K562 (cell line): ENCODE measurements around the gene GSTM1. TPM values are rescaled to one million over a fixed set of nuclear protein-coding genes. Genes with fewer than 3 reads are reported as not detected.

Source experiments
- EGR1 ChIP-seq: fragments of 450-650 bp; conservative IDR thresholded peaks from 2 replicates; pipeline ENCODE4 v1.6.1; 2017; ENCODE audit warnings: mild to moderate bottlenecking
- SRF ChIP-seq, 2 experiments: fragments of 250-450, 450-650 bp in 1 of 2; sonication (Bioruptor Pico) in 1 of 2; sonication (generic) in 1 of 2; formaldehyde crosslinking; IDR thresholded peaks; 2 replicates each; pipeline versions ENCODE4 v1.5.0 to v1.5.1; 2020 to 2022; ENCODE audit warnings: mild to moderate bottlenecking in 1 of 2, missing genetic modification reagents in 1 of 2
- ZNF436 ChIP-seq: fragments of 250-450, 450-650 bp; sonication (Bioruptor Pico); formaldehyde crosslinking; IDR thresholded peaks from 2 replicates; pipeline ENCODE4 v1.7.0; 2020; ENCODE audit warnings: mild to moderate bottlenecking
- polyA plus RNA-seq, 8 experiments: library from polyadenylated mRNA; depleted of rRNA in 4 of 8; stranded (reverse) in 5 of 8; unstranded in 3 of 8; fragments of >200 nt; fragmentation: Nextera tagmentation in 2 of 8; fragmentation: Illumina TruSeq in 1 of 8; extraction: Ambion mirVana in 2 of 8; extraction: Trizol in 1 of 8; gene quantifications; 2 replicates each; pipeline versions ENCODE4 v1.2.1 to v1.2.3, GENCODE V29; 2011 to 2014; ENCODE audit warnings: inconsistent platforms in 1 of 8, missing spikeins in 1 of 8
- total RNA-seq, 7 experiments: library from RNA; depleted of rRNA in 6 of 7; stranded (reverse); fragments of >200 nt in 6 of 7; fragmentation: Illumina TruSeq in 2 of 7; extraction: Trizol in 2 of 7; gene quantifications; 2 replicates each; pipeline versions ENCODE4 v1.2.1 to v1.2.3, GENCODE V29; 2011 to 2021; ENCODE audit warnings: low replicate concordance in 1 of 7
- TF ChIP-seq, protein P1 (sequence below): fragments of 450-650 bp; IDR thresholded peaks from 2 replicates; pipeline ENCODE4 v1.7.1; 2018; ENCODE audit warnings: mild to moderate bottlenecking, low read depth; ENCODE audit not compliant: partially characterized antibody
- TF ChIP-seq, protein P2 (sequence below): fragments of 450-650 bp; formaldehyde crosslinking; conservative IDR thresholded peaks from 2 replicates; pipeline ENCODE4 v1.4.0; 2022; ENCODE audit warnings: mild to moderate bottlenecking, missing genetic modification characterization
- TF ChIP-seq, protein P3 (sequence below): IDR thresholded peaks from 3 replicates; pipeline ENCODE4 v1.6.1; 2011; ENCODE audit warnings: borderline replicate concordance, mild to moderate bottlenecking, moderate library complexity; ENCODE audit not compliant: insufficient read length; ENCODE audit errors: extremely low read depth
- TF ChIP-seq, protein P4 (sequence below): fragments of 200-600 bp; sonication (generic); IDR thresholded peaks from one replicate; pipeline ENCODE4 v1.6.1; 2012; ENCODE audit warnings: mild to moderate bottlenecking, low read depth, low read length, inconsistent platforms

The GSTM1 gene
- total and polyA plus RNA-seq, 9 of the 15 experiments (the other 6 are each of a cell fraction or from before 2014, with no cell fraction given), result not detected

DNA sequence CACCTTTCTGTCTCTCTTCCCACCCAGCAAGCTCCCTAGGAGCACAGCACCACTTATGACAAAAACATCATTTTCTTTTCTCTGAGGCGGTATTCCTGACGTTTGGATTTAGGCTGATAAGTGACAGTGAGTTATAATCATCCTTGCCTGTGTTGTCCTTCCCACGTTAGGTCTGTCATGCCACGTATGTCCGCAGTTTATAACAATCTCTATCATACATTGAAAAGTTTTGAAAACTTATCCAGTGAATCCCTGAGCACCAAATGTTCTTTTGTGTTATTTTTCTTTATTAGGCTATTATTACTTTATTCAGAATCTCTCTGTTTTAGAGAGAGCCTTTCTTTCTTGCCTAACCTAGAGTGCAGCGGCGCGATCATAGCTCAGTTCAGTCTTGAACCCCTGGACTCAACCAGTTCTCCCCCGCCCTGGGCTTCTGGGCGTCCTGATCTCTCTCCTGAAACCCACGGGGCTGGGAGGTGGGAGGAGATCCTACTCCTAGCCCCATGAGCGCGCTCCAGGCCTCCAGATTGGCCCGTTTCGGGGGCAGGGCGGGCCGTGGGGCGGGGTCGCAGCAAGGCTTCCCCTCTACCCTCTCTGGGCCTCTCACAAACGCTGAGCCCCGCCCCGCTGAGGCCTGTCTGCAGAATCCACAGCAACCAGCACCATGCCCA lies 20.0 kb upstream of the GSTM1 start, which contains the start of gene GSTM2 (continued):
- TF ChIP-seq, protein P1, sequence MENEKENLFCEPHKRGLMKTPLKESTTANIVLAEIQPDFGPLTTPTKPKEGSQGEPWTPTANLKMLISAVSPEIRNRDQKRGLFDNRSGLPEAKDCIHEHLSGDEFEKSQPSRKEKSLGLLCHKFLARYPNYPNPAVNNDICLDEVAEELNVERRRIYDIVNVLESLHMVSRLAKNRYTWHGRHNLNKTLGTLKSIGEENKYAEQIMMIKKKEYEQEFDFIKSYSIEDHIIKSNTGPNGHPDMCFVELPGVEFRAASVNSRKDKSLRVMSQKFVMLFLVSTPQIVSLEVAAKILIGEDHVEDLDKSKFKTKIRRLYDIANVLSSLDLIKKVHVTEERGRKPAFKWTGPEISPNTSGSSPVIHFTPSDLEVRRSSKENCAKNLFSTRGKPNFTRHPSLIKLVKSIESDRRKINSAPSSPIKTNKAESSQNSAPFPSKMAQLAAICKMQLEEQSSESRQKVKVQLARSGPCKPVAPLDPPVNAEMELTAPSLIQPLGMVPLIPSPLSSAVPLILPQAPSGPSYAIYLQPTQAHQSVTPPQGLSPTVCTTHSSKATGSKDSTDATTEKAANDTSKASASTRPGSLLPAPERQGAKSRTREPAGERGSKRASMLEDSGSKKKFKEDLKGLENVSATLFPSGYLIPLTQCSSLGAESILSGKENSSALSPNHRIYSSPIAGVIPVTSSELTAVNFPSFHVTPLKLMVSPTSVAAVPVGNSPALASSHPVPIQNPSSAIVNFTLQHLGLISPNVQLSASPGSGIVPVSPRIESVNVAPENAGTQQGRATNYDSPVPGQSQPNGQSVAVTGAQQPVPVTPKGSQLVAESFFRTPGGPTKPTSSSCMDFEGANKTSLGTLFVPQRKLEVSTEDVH, result no peak
- TF ChIP-seq SRF (CRISPR knock-in tag; IDR thresholded peaks at IDR 0.05) (peak in 1 of 2 experiments; percentile 54; a peak in 1 of 4 replicates), ZNF436 (CRISPR knock-in tag) (no peak), EGR1 (peak; percentile 33; the same call in 1 of the 2 replicates)
- TF ChIP-seq, protein P2, sequence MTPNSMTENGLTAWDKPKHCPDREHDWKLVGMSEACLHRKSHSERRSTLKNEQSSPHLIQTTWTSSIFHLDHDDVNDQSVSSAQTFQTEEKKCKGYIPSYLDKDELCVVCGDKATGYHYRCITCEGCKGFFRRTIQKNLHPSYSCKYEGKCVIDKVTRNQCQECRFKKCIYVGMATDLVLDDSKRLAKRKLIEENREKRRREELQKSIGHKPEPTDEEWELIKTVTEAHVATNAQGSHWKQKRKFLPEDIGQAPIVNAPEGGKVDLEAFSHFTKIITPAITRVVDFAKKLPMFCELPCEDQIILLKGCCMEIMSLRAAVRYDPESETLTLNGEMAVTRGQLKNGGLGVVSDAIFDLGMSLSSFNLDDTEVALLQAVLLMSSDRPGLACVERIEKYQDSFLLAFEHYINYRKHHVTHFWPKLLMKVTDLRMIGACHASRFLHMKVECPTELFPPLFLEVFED (CRISPR knock-in tag), result no peak
- TF ChIP-seq, protein P3, sequence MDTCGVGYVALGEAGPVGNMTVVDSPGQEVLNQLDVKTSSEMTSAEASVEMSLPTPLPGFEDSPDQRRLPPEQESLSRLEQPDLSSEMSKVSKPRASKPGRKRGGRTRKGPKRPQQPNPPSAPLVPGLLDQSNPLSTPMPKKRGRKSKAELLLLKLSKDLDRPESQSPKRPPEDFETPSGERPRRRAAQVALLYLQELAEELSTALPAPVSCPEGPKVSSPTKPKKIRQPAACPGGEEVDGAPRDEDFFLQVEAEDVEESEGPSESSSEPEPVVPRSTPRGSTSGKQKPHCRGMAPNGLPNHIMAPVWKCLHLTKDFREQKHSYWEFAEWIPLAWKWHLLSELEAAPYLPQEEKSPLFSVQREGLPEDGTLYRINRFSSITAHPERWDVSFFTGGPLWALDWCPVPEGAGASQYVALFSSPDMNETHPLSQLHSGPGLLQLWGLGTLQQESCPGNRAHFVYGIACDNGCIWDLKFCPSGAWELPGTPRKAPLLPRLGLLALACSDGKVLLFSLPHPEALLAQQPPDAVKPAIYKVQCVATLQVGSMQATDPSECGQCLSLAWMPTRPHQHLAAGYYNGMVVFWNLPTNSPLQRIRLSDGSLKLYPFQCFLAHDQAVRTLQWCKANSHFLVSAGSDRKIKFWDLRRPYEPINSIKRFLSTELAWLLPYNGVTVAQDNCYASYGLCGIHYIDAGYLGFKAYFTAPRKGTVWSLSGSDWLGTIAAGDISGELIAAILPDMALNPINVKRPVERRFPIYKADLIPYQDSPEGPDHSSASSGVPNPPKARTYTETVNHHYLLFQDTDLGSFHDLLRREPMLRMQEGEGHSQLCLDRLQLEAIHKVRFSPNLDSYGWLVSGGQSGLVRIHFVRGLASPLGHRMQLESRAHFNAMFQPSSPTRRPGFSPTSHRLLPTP, result no peak
- TF ChIP-seq, protein P4, sequence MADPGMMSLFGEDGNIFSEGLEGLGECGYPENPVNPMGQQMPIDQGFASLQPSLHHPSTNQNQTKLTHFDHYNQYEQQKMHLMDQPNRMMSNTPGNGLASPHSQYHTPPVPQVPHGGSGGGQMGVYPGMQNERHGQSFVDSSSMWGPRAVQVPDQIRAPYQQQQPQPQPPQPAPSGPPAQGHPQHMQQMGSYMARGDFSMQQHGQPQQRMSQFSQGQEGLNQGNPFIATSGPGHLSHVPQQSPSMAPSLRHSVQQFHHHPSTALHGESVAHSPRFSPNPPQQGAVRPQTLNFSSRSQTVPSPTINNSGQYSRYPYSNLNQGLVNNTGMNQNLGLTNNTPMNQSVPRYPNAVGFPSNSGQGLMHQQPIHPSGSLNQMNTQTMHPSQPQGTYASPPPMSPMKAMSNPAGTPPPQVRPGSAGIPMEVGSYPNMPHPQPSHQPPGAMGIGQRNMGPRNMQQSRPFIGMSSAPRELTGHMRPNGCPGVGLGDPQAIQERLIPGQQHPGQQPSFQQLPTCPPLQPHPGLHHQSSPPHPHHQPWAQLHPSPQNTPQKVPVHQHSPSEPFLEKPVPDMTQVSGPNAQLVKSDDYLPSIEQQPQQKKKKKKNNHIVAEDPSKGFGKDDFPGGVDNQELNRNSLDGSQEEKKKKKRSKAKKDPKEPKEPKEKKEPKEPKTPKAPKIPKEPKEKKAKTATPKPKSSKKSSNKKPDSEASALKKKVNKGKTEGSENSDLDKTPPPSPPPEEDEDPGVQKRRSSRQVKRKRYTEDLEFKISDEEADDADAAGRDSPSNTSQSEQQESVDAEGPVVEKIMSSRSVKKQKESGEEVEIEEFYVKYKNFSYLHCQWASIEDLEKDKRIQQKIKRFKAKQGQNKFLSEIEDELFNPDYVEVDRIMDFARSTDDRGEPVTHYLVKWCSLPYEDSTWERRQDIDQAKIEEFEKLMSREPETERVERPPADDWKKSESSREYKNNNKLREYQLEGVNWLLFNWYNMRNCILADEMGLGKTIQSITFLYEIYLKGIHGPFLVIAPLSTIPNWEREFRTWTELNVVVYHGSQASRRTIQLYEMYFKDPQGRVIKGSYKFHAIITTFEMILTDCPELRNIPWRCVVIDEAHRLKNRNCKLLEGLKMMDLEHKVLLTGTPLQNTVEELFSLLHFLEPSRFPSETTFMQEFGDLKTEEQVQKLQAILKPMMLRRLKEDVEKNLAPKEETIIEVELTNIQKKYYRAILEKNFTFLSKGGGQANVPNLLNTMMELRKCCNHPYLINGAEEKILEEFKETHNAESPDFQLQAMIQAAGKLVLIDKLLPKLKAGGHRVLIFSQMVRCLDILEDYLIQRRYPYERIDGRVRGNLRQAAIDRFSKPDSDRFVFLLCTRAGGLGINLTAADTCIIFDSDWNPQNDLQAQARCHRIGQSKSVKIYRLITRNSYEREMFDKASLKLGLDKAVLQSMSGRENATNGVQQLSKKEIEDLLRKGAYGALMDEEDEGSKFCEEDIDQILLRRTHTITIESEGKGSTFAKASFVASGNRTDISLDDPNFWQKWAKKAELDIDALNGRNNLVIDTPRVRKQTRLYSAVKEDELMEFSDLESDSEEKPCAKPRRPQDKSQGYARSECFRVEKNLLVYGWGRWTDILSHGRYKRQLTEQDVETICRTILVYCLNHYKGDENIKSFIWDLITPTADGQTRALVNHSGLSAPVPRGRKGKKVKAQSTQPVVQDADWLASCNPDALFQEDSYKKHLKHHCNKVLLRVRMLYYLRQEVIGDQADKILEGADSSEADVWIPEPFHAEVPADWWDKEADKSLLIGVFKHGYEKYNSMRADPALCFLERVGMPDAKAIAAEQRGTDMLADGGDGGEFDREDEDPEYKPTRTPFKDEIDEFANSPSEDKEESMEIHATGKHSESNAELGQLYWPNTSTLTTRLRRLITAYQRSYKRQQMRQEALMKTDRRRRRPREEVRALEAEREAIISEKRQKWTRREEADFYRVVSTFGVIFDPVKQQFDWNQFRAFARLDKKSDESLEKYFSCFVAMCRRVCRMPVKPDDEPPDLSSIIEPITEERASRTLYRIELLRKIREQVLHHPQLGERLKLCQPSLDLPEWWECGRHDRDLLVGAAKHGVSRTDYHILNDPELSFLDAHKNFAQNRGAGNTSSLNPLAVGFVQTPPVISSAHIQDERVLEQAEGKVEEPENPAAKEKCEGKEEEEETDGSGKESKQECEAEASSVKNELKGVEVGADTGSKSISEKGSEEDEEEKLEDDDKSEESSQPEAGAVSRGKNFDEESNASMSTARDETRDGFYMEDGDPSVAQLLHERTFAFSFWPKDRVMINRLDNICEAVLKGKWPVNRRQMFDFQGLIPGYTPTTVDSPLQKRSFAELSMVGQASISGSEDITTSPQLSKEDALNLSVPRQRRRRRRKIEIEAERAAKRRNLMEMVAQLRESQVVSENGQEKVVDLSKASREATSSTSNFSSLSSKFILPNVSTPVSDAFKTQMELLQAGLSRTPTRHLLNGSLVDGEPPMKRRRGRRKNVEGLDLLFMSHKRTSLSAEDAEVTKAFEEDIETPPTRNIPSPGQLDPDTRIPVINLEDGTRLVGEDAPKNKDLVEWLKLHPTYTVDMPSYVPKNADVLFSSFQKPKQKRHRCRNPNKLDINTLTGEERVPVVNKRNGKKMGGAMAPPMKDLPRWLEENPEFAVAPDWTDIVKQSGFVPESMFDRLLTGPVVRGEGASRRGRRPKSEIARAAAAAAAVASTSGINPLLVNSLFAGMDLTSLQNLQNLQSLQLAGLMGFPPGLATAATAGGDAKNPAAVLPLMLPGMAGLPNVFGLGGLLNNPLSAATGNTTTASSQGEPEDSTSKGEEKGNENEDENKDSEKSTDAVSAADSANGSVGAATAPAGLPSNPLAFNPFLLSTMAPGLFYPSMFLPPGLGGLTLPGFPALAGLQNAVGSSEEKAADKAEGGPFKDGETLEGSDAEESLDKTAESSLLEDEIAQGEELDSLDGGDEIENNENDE, result no peak
